Tibial nerve (tissue), 3 donors: ENCODE results near the gene CDH4.

Experiments used
- POLR2A ChIP-seq, 2 donors: fragments of 450-650 bp; IDR thresholded peaks; one replicate each; pipeline ENCODE4 v1.6.1; 2017; ENCODE audit warnings: antibody characterized with exemption in 2 of 2, mild to moderate bottlenecking in 2 of 2, moderate library complexity in 2 of 2
- TF ChIP-seq, protein P1 (sequence below), 5 experiments: fragments of 200-600 bp in 3 of 5; fragments of 450-650 bp in 2 of 5; sonication (generic) in 3 of 5; IDR thresholded peaks; one replicate each; pipeline ENCODE4 v1.5.1; 2016 to 2019; ENCODE audit warnings: antibody characterized with exemption in 5 of 5, mild to moderate bottlenecking in 3 of 5, moderate library complexity in 2 of 5

DNA sequence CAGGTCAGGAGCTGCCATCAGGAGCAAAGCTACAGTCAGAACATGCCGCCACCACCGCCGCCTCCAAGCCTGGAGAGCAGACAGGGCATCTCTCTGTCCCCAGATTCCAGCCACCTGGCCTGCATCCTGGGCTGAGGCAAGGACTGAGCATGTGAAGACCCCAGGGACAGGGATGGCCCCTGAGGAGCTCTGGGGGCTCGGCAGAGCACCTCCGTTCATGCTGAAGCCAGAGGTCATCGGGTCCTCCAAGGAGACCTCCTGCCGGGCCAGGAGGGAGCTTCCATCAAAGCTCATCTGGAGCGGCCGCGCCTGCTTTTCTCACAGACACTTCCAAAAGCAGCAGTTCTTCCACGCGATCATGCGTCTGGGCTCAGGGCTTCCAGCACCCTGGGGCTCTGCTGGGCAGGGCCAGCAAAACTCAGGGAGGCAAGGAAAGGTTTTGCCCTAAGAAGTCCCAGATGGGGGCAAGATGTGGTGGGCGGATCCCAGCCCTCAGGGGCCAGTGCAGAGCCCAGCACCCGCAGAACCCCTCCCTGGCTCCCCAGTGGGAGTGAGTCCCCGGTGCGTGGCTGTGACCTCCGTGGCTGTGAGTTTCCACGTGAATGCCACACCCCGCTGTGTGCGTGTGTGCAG lies 675.2 kb downstream of the CDH4 start:
- TF ChIP-seq, protein P1, sequence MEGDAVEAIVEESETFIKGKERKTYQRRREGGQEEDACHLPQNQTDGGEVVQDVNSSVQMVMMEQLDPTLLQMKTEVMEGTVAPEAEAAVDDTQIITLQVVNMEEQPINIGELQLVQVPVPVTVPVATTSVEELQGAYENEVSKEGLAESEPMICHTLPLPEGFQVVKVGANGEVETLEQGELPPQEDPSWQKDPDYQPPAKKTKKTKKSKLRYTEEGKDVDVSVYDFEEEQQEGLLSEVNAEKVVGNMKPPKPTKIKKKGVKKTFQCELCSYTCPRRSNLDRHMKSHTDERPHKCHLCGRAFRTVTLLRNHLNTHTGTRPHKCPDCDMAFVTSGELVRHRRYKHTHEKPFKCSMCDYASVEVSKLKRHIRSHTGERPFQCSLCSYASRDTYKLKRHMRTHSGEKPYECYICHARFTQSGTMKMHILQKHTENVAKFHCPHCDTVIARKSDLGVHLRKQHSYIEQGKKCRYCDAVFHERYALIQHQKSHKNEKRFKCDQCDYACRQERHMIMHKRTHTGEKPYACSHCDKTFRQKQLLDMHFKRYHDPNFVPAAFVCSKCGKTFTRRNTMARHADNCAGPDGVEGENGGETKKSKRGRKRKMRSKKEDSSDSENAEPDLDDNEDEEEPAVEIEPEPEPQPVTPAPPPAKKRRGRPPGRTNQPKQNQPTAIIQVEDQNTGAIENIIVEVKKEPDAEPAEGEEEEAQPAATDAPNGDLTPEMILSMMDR (IDR thresholded peaks at IDR 0.05), result no peak
- no peak for TF ChIP-seq POLR2A (IDR thresholded peaks at IDR 0.05)
